Stimulated activated CD8-positive, alpha-beta memory T cell treated with anti-CD3 and anti-CD28 coated beads, Interleukin-15, amount 100 ng/mL, for 1 hour (primary cell): Measurements from ENCODE around the gene GTF2I.
"Not testable (repeated sequence)": the region's sequence is repeated elsewhere in the genome, so short reads cannot be mapped to it uniquely, and the experiment has no call there.

ENCODE experiments used
- DNase-seq: peaks from one replicate; pipeline ENCODE4 v3.0.0-alpha.2; 2020; ENCODE audit warnings: low read depth

Gene GTF2I

GRCh38 chr7:74779053-74779452 lies 121.5 kb downstream of the GTF2I start:
- not testable (repeated sequence) for DNase-seq

GRCh38 chr7:74781746-74782145 lies 124.2 kb downstream of the GTF2I start:
- not testable (repeated sequence) for DNase-seq

- not testable (repeated sequence) for DNase-seq
These were observed 126.1 kb downstream of the GTF2I start for GRCh38 chr7:74783595-74783994.

GRCh38 chr7:74788369-74789150 lies 131.0 kb downstream of the GTF2I start:
- peak; percentile 93 for DNase-seq

GRCh38 chr7:74789200-74789736 lies 131.8 kb downstream of the GTF2I start:
- DNase-seq, result not testable (repeated sequence)

- not testable (repeated sequence) for DNase-seq
These were observed 140.5 kb downstream of the GTF2I start for GRCh38 chr7:74797848-74798622.

GRCh38 chr7:74798644-74799043 lies 141.1 kb downstream of the GTF2I start:
- DNase-seq, result not testable (repeated sequence)
